GM21515 (cell line): ENCODE data around the gene AKR1C1.
"Not testable (repeated sequence)": the region's sequence is repeated elsewhere in the genome, so short reads cannot be mapped to it uniquely, and the experiment has no call there.

Source experiments
- ATAC-seq: cut with Tn5 transposase; IDR thresholded peaks from one replicate; pipeline ENCODE4 v1.9.1; 2021; ENCODE audit not compliant: unreplicated experiment

AKR1C1 gene

GRCh38 chr10:4962876-4963814 is at the start of gene AKR1C1:
TSS of gene AKR1C1 (plus strand) at chr10:4963415. CDS start at chr10:4963445, 30 bp downstream.
- not testable (repeated sequence) for ATAC-seq

GRCh38 chr10:4914213-4914850 is 48.9 kb upstream of the AKR1C1 start:
- no peak for ATAC-seq

GRCh38 chr10:4916086-4916716 is 47.0 kb upstream of the AKR1C1 start:
- ATAC-seq, result no peak

GRCh38 chr10:4918236-4918635 is 45.0 kb upstream of the AKR1C1 start:
- ATAC-seq, result no peak

GRCh38 chr10:4924482-4924881 is 38.7 kb upstream of the AKR1C1 start:
- ATAC-seq, result not testable (repeated sequence)

- ATAC-seq, result no peak
These were observed 36.8 kb upstream of the AKR1C1 start for GRCh38 chr10:4926400-4926799.

GRCh38 chr10:4931587-4931986 is 31.6 kb upstream of the AKR1C1 start:
- no peak for ATAC-seq

- no peak for ATAC-seq
These were observed 28.7 kb upstream of the AKR1C1 start for GRCh38 chr10:4934391-4934987.

GRCh38 chr10:4937346-4937745 is 25.9 kb upstream of the AKR1C1 start:
- ATAC-seq, result no peak

GRCh38 chr10:4939224-4940072 is 23.8 kb upstream of the AKR1C1 start:
- no peak for ATAC-seq

- not testable (repeated sequence) for ATAC-seq
These were observed 23.2 kb upstream of the AKR1C1 start for GRCh38 chr10:4940073-4940428.

GRCh38 chr10:4940909-4941308 is 22.3 kb upstream of the AKR1C1 start:
- not testable (repeated sequence) for ATAC-seq

GRCh38 chr10:4941540-4942330 is 21.5 kb upstream of the AKR1C1 start:
- no peak for ATAC-seq

GRCh38 chr10:4942931-4943330 is 20.3 kb upstream of the AKR1C1 start:
- not testable (repeated sequence) for ATAC-seq

- not testable (repeated sequence) for ATAC-seq
These were observed 19.8 kb upstream of the AKR1C1 start for GRCh38 chr10:4943416-4943815.

- no peak for ATAC-seq
These were observed 19.4 kb upstream of the AKR1C1 start for GRCh38 chr10:4943821-4944220.

GRCh38 chr10:4944841-4945240 is 18.4 kb upstream of the AKR1C1 start:
- ATAC-seq, result no peak

- no peak for ATAC-seq
These were observed 17.2 kb upstream of the AKR1C1 start for GRCh38 chr10:4945766-4946717.
